ENCODE data around the gene B3GLCT. TPM values are rescaled to one million over a fixed set of nuclear protein-coding genes. Genes with fewer than 3 reads are reported as not detected.

The B3GLCT gene
- total and polyA plus RNA-seq, 8 donors, result 1.5 to 3.4 (median 2.0) TPM

DNA sequence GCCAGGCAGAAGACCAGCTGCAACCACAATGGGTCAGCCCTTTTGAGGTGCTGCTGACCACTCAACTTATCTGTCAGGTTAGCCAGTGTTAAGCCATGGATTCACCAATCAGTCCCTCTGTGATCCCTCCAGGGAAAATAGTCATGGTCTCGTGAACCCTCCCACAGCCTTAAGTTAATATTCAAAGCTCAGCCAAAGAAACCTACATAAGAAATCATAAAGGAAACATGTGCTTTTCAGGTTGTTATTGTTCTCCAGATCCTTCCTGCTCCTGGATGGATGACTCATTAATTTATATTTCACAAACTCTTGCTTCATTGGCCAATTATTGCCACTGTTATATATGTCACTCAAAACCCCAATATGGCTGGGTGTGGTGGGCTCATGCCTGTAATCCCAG, 161.9 kb downstream of the B3GLCT start:
- intact Hi-C loops (cut with DNase I), result no loop called here
- TF ChIP-seq, protein P1, sequence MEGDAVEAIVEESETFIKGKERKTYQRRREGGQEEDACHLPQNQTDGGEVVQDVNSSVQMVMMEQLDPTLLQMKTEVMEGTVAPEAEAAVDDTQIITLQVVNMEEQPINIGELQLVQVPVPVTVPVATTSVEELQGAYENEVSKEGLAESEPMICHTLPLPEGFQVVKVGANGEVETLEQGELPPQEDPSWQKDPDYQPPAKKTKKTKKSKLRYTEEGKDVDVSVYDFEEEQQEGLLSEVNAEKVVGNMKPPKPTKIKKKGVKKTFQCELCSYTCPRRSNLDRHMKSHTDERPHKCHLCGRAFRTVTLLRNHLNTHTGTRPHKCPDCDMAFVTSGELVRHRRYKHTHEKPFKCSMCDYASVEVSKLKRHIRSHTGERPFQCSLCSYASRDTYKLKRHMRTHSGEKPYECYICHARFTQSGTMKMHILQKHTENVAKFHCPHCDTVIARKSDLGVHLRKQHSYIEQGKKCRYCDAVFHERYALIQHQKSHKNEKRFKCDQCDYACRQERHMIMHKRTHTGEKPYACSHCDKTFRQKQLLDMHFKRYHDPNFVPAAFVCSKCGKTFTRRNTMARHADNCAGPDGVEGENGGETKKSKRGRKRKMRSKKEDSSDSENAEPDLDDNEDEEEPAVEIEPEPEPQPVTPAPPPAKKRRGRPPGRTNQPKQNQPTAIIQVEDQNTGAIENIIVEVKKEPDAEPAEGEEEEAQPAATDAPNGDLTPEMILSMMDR (IDR thresholded peaks at IDR 0.05), result no peak
- Histone ChIP-seq H3K27me3 (no peaks in the 10 kb centered on the region), H3K4me1 (no peaks in the 10 kb centered on the region), H3K36me3 (no peaks in the 10 kb centered on the region), H3K9me3 (no peaks in the 10 kb centered on the region), H3K4me3 (no peak overlapping the region), H3K27ac (no peak overlapping the region)
- 52 to 53% methylated on average over 1 of the region's 1 CpG for WGBS, 2 donors
- DNase-seq, result no peak
- no peak for FAIRE-seq
- ATAC-seq, result no peak

DNA sequence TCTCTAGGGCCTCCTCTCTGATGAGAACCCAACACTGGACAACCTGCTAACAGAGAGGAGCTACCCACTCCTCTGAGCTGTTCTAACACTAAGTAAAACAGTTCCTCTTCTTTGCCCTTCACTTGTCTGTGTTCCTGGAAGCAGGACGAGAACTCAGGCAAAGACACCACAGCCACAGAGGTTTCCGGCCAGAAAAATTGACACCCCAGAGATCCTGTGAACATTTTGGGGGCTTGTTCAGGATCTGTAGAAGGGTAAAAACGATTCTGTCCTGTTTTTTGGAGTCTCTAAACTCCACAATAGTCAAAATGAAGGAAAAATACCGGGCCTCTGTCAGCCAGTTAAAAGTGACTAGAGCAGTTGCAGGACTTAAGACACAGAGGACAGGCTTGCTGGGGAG, 165.9 kb downstream of the B3GLCT start:
- Histone ChIP-seq H3K27ac (no peak overlapping the region), H3K4me1 (no peaks in the 10 kb centered on the region), H3K9me3 (no peaks in the 10 kb centered on the region), H3K36me3 (no peaks in the 10 kb centered on the region), H3K4me3 (no peak overlapping the region), H3K27me3 (no peaks in the 10 kb centered on the region)
- ATAC-seq (no peak), DNase-seq (no peak), FAIRE-seq (no peak)
- TF ChIP-seq, protein P1 (IDR thresholded peaks at IDR 0.05), result no peak
- intact Hi-C loops (cut with DNase I), result no loop called here
- 46% methylated on average over 4 of the region's 4 CpGs for WGBS, 2 donors

DNA sequence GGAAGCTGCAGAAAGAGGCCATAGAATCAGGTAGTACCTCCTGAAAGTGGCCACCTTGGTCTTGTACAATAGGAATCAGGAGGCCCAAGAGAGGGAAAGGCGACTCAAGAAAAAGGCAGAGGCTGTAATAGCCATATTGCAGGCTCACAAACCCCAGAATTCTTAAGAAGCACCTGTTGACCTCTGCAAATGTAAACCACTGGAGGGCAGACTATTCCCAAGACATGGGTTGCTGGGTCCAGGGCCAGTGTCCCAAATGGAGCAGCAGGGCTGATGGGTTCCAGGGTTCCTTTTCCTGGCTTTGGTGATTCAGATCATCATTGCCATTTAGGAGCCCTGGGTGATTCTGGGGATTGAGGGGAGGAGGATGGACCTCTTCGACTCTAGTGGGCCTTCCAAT, 167.6 kb downstream of the B3GLCT start:
- no peaks in the 10 kb centered on the region for H3K4me1 ChIP-seq
- FAIRE-seq (no peak), ATAC-seq (no peak), DNase-seq (no peak)
- WGBS, 2 donors, result 68 to 69% methylated on average over 2 of the region's 2 CpGs
- TF ChIP-seq, protein P1 (IDR thresholded peaks at IDR 0.05), result no peak
- no peaks in the 10 kb centered on the region for H3K27me3 ChIP-seq
- no peaks in the 10 kb centered on the region for H3K36me3 ChIP-seq
- no peak overlapping the region for H3K27ac ChIP-seq
- no peak overlapping the region for H3K4me3 ChIP-seq
- intact Hi-C loops (cut with DNase I), result no loop called here
- no peaks in the 10 kb centered on the region for H3K9me3 ChIP-seq

DNA sequence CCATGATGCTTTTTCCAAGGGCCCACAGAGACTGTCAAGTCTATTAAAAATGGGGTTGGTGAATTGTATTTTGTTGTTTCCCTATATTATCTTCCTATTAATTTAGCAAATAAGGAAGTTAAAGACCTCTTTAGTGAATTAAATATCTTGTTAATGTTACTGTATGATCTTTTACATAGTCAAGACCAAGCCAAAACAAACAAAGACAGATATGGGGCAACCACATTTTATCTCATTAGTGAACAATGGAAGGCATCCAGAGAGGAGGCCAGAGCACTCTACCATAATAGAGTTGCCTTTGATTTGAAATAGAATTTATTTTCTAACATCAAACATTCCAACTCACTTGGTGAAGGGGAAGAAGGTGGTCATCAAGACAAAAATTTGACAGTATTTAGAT, 169.4 kb downstream of the B3GLCT start:
- no peaks in the 10 kb centered on the region for H3K27me3 ChIP-seq
- H3K27ac ChIP-seq, result no peak overlapping the region
- H3K9me3 ChIP-seq, result no peaks in the 10 kb centered on the region
- no peaks in the 10 kb centered on the region for H3K36me3 ChIP-seq
- no peak overlapping the region for H3K4me3 ChIP-seq
- intact Hi-C loops (cut with DNase I), result no loop called here
- H3K4me1 ChIP-seq, result no peaks in the 10 kb centered on the region
- TF ChIP-seq, protein P1 (IDR thresholded peaks at IDR 0.05), result no peak
- no peak for FAIRE-seq
- ATAC-seq, result no peak
- no peak for DNase-seq

DNA sequence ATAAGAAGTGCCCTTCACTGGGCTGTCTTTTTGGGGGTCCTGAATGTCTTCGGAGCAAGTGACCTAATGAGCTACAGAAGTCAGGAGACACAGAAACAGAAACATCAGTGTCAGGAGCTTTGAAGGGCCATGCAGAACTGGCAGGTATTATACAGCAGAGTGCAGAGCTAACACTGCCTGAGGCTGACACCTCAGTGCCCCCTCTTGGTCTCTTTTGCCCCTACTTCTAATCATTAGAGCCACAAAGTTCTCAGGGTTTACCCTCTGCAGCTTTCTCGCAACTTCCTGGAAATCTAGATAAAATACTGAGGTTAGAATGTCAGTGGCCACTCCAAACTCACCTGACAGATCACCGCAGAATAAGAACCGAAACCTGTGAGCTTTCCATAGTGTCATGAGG, 172.7 kb downstream of the B3GLCT start:
- Histone ChIP-seq H3K4me1 (no peaks in the 10 kb centered on the region), H3K36me3 (no peaks in the 10 kb centered on the region), H3K9me3 (no peaks in the 10 kb centered on the region), H3K27me3 (no peaks in the 10 kb centered on the region), H3K27ac (no peak overlapping the region), H3K4me3 (no peak overlapping the region)
- FAIRE-seq (no peak), ATAC-seq (no peak), DNase-seq (no peak)
- WGBS, 2 donors, result 76 to 90% methylated on average over 4 of the region's 4 CpGs
- TF ChIP-seq, protein P1 (IDR thresholded peaks at IDR 0.05), result no peak
- intact Hi-C loops (cut with DNase I), result no loop called here

All from pancreas (tissue), 10 donors.